Skeletal muscle tissue (tissue), 4 donors: Measurements from ENCODE around the gene RRP15. TPM values are rescaled to one million over a fixed set of nuclear protein-coding genes. Genes with fewer than 3 reads are reported as not detected.
A peak's percentile ranks its signal among the peaks of the same experiment; 100 is the strongest.

Experiments used
- H3K27ac ChIP-seq: one replicate; pipeline ENCODE4 v1.7.0; 2013; ENCODE audit warnings: mild to moderate bottlenecking, low read depth, low read length, inconsistent platforms
- H3K27me3 ChIP-seq, 3 donors: one replicate each; pipeline ENCODE4 v1.7.0; 2013; ENCODE audit warnings: low read length in 3 of 3; ENCODE audit not compliant: control insufficient read depth in 3 of 3, insufficient read depth in 3 of 3
- H3K36me3 ChIP-seq, 3 donors: one replicate each; pipeline ENCODE4 v1.7.0; 2013; ENCODE audit warnings: low read length in 3 of 3; ENCODE audit not compliant: control insufficient read depth in 3 of 3, insufficient read depth in 3 of 3
- H3K4me1 ChIP-seq, 3 donors: one replicate each; pipeline ENCODE4 v1.7.0; 2013; ENCODE audit warnings: low read length in 3 of 3, mild to moderate bottlenecking in 3 of 3; ENCODE audit not compliant: control insufficient read depth in 3 of 3, insufficient read depth in 3 of 3
- H3K4me3 ChIP-seq, 3 donors: one replicate each; pipeline ENCODE4 v1.7.0; 2013; ENCODE audit warnings: low read length in 3 of 3
- H3K9ac ChIP-seq, 3 donors: one replicate each; pipeline ENCODE4 v1.7.0; 2013; ENCODE audit warnings: low read length in 3 of 3, mild to moderate bottlenecking in 3 of 3, moderate library complexity in 2 of 3, low read depth in 1 of 3
- H3K9me3 ChIP-seq, 3 donors: one replicate each; pipeline ENCODE4 v1.7.0; 2013; ENCODE audit warnings: low read length in 3 of 3; ENCODE audit not compliant: control insufficient read depth in 3 of 3
- total RNA-seq: library from RNA; depleted of rRNA; stranded (reverse); fragments of >200 nt; gene quantifications from one replicate; pipeline ENCODE4 v1.2.3, GENCODE V29; 2014
- donor health status: Osteomylitis.

Gene RRP15
- total RNA-seq, 1 donor from 2014 or later, result 8.9 TPM

DNA sequence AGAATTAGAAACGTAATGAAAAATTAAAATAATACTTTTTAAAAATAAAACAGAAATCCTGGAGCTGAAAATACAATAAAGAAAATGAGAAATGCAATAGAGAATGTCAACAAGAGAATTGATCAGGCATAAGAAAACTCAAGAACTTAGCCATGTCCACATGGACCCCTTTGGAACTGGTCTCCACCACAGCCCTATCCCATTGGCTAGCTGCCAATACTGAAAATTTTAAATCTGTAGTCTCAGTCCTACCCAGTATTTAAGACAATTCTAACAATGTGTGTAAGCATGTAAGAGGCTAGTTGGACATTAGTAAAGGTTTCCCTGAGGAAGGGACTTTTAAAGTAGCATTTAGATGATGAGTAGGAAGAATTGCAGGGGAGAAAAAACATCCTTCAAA, 25.8 kb upstream of the RRP15 start:
- Histone ChIP-seq H3K4me3 (peak overlapping the region in 1 of 3 donors; percentile 9), H3K9me3 (peaks cover 4 to 14% (median 4%) of the 10 kb centered on the region in 3 donors), H3K36me3 (no peaks in the 10 kb centered on the region), H3K27ac (no peak overlapping the region), H3K4me1 (no peaks in the 10 kb centered on the region), H3K9ac (no peak overlapping the region), H3K27me3 (no peaks in the 10 kb centered on the region)

DNA sequence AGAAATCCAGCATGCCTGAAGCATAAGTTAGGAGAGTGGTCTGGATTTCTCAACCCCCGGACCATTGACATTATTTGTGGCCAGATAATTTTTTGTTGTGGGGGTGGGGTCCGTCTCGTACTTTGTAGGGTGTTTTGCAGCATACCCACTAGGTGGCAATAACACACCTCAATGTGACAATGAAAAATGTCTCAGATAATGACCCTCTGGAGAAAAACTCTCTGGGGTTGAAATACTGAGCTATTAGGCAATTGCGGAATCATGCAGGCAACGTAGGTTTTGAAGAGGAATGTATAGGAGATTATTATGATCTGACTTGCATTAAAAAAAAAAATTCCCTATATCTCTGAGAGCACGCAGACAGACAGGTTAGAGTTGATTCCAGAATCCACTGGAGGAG, 25.3 kb upstream of the RRP15 start:
- Histone ChIP-seq H3K27me3 (no peaks in the 10 kb centered on the region), H3K4me3 (no peak overlapping the region), H3K27ac (no peak overlapping the region), H3K36me3 (no peaks in the 10 kb centered on the region), H3K4me1 (no peaks in the 10 kb centered on the region), H3K9ac (no peak overlapping the region), H3K9me3 (peaks cover 4 to 14% (median 4%) of the 10 kb centered on the region in 3 donors)

DNA sequence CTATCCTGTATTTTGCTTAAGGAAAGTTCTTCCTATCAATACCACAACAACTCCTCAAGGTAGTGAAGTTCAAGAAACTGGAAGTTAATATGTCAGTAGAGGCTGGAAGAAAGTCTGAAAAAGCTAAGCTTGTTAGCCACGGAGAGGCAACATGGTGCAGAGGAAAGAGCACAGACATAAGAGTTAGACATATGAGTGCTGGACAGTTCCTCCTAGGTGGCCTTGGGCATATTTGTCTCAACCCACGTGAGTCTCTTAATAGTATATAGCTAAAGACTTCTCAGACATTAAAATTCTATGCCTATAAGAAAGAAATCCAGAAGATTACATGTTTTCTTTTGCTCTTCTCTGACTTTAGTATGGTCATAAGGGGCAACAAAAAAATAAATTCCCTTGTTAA, 22.8 kb upstream of the RRP15 start:
- H3K4me3 ChIP-seq, result no peak overlapping the region
- H3K4me1 ChIP-seq, result no peaks in the 10 kb centered on the region
- H3K9ac ChIP-seq, result no peak overlapping the region
- H3K27me3 ChIP-seq, result peaks cover 0 to 3% (median 0%) of the 10 kb centered on the region in 3 donors
- no peak overlapping the region for H3K27ac ChIP-seq
- no peaks in the 10 kb centered on the region for H3K36me3 ChIP-seq
- H3K9me3 ChIP-seq, result peaks cover 4 to 14% (median 4%) of the 10 kb centered on the region in 3 donors

DNA sequence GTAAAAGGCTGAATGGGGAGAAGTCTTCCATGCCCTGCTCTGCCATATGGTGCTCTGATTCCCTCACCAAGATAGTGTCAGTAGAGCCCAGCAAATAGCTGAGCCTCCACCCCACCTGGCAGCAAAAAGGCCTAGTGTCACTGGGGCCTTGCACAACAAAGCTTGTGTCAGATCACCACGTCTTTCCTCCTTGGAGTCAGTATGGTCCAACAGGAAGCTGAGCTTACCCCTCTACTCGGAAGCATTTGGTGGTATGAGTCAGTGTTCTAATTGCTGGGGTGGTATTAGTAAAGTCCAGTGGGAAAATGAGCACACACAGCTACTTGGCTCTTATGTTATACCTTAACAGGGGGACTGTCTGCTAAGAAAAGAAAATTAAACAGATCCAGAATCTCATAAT, 18.7 kb upstream of the RRP15 start:
- Histone ChIP-seq H3K27ac (no peak overlapping the region), H3K4me3 (no peak overlapping the region), H3K4me1 (no peaks in the 10 kb centered on the region), H3K9ac (no peak overlapping the region), H3K9me3 (no peaks in the 10 kb centered on the region), H3K27me3 (peaks cover 0 to 3% (median 0%) of the 10 kb centered on the region in 3 donors), H3K36me3 (no peaks in the 10 kb centered on the region)

DNA sequence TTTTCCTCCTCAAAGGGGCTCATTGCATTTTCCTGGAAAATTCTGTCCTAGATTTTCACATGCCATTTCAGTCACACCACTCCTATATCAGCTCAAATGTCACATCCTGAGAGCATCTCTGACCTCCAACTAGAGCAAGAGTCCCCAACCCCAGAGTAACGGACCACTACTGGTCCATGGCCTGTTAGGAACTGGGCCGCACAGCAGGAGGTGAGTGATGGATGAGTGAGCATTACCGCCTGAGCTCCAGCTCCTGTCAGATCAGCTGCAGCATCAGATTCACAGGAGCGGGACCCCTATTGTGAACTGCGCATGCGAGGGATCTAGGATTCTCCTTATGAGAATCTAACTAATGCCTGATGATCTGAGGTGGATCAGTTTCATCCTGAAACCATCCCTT, 12.7 kb upstream of the RRP15 start:
- Histone ChIP-seq H3K27ac (no peak overlapping the region), H3K4me3 (no peak overlapping the region), H3K4me1 (no peaks in the 10 kb centered on the region)

DNA sequence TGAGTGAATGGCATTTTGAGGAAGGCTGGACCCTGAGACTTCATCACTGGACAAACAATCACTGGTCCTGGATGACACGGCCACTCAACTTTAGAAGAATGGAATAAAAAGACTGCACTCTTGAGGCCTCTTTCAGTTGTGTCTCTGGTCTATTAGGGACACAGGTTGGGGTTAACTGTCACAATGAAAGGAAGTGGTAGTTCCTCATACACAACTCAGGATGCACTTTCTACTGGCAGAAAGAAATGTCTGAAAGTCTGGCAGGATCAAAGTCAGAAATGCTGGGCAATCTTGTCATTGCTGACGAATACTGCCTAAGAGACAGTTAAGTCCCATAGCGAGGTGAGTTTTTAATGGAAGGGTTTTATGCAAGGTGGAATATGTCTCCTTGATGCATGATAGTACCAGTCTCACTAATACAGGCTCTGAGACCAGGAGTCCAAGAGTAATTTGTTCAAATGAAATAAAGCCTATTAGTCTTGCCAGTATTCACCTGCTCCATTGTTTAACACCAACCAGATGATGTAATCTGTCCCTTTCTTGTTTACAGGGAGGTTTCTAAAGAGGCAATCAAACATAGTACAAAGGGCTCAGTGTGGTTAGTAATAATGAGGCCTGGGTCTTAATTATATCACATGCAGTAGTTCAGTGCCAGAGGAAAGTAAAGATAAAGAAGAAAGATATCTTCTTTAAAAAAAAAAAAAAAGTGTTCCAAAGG, 11.2 kb upstream of the RRP15 start:
- H3K36me3 ChIP-seq, result no peaks in the 10 kb centered on the region
- H3K27me3 ChIP-seq, result no peaks in the 10 kb centered on the region
- H3K9me3 ChIP-seq, result no peaks in the 10 kb centered on the region
- H3K27ac ChIP-seq, result no peak overlapping the region
- no peak overlapping the region for H3K4me3 ChIP-seq
- no peaks in the 10 kb centered on the region for H3K4me1 ChIP-seq
- no peak overlapping the region for H3K9ac ChIP-seq

More for the DNA sequence above, 12.7 kb upstream of the RRP15 start:
- Histone ChIP-seq H3K9me3 (no peaks in the 10 kb centered on the region), H3K9ac (no peak overlapping the region), H3K36me3 (no peaks in the 10 kb centered on the region), H3K27me3 (no peaks in the 10 kb centered on the region)

DNA sequence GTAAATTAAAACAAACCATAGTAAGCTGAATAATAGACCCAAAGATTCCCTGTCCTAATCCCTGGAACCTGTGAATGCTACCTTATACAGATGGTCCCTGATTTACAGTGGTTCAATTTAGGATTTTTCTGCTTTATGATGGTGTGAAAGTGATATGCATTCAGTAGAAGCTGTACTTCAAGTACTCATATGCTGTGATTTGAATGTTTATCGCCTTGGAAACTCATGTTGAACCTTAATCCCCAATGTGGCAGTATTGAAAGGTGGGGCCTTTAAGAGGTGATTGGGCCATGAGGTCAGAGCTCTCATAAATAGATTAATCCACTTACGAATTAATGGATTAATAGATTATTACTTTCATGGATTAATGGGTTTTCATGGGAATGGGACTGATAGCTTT, 10.6 kb upstream of the RRP15 start:
- Histone ChIP-seq H3K4me1 (no peaks in the 10 kb centered on the region), H3K4me3 (no peak overlapping the region), H3K9me3 (no peaks in the 10 kb centered on the region), H3K27me3 (no peaks in the 10 kb centered on the region), H3K27ac (no peak overlapping the region), H3K36me3 (no peaks in the 10 kb centered on the region), H3K9ac (no peak overlapping the region)

DNA sequence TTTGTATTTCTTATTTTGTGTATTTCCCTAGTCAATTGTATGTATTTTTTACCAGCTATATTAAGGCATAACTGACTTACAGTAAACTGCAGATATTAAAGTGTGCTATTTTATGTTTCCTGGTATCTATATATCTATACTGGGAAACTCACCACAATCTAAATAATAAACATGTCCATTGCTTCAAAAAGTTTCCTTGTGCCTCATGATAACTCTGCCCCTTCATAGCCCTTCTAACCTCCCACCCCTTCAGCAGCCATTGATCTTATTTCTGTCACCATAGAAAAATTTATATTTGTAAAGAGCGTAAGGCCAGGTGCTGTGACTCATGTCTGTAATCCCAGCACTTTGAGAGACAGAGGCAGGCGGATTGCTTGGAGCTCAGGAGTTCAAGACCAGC, 9.3 kb upstream of the RRP15 start:
- Histone ChIP-seq H3K9me3 (no peaks in the 10 kb centered on the region), H3K4me3 (no peak overlapping the region), H3K27me3 (no peaks in the 10 kb centered on the region), H3K27ac (no peak overlapping the region), H3K9ac (no peak overlapping the region), H3K36me3 (no peaks in the 10 kb centered on the region), H3K4me1 (no peaks in the 10 kb centered on the region)

DNA sequence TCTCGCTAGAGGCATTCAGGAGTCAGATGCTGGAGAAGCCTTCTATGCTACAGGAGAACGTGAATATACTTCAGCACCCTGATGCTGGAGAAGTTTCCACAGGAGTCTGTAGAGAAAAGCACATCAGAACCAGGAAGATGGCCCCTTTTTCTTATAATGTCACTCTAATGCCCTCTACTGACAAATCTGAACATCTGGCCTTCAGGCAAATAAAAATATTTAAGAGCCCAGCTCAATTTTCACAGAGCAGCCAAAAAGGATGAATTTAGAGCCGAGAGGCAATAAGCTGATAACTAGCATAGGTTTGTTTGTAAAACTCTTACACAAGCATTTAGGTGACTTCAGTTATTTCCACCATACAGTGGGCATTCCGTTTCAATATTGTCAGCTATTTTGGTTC, 3.8 kb upstream of the RRP15 start:
- no peak overlapping the region for H3K9ac ChIP-seq
- H3K27me3 ChIP-seq, result no peaks in the 10 kb centered on the region
- peaks cover 5 to 17% (median 12%) of the 10 kb centered on the region in 3 donors for H3K4me1 ChIP-seq
- H3K27ac ChIP-seq, result no peak overlapping the region
- peaks cover 0 to 3% (median 0%) of the 10 kb centered on the region in 3 donors for H3K9me3 ChIP-seq
- H3K4me3 ChIP-seq, result no peak overlapping the region
- H3K36me3 ChIP-seq, result peaks cover 0 to 2% (median 0%) of the 10 kb centered on the region in 3 donors

DNA sequence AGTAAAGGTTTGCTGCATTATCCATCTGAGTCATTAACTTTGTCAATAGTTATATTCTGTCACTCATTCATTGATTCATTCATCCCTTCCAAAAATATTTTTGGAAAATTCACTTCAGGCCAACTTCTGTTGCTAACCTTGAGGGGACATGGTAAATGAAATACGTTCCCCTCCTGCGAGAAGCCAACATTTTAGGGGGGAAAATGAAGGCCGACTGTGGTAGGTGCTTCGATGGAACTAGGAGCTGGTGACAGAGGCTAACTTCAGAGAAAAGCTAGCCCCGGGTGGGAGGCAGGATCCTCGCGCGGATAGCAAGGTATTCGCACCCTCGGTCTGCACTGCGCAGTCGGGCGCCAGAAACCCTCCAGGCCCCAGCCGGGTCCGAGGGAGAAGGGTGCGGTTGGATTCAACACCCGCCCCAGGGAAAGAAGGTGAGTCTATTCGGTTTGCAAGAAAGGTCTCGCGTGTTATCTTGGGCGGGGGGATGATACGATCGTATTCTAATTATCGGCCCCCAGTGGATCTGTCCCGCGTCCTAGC, 646 bp upstream of the RRP15 start:
- Histone ChIP-seq H3K9ac (peak overlapping the region; percentile 92 to 97 (median 95)), H3K4me1 (peaks cover 11 to 17% (median 15%) of the 10 kb centered on the region in 3 donors), H3K27ac (peak overlapping the region; percentile 88), H3K4me3 (peak overlapping the region; percentile 97 to 100 (median 100)), H3K9me3 (peaks cover 0 to 3% (median 0%) of the 10 kb centered on the region in 3 donors), H3K36me3 (peaks cover 0 to 2% (median 0%) of the 10 kb centered on the region in 3 donors), H3K27me3 (no peaks in the 10 kb centered on the region)
